Measurements from ENCODE around the gene CNDP2. TPM values are rescaled to one million over a fixed set of nuclear protein-coding genes. Genes with fewer than 3 reads are reported as not detected.
"Not testable (repeated sequence)": the region's sequence is repeated elsewhere in the genome, so short reads cannot be mapped to it uniquely, and the experiment has no call there.

CNDP2 gene
- total RNA-seq, 4 donors from 2014 or later: 58.4 to 79.9 (median 69.5) TPM

DNA sequence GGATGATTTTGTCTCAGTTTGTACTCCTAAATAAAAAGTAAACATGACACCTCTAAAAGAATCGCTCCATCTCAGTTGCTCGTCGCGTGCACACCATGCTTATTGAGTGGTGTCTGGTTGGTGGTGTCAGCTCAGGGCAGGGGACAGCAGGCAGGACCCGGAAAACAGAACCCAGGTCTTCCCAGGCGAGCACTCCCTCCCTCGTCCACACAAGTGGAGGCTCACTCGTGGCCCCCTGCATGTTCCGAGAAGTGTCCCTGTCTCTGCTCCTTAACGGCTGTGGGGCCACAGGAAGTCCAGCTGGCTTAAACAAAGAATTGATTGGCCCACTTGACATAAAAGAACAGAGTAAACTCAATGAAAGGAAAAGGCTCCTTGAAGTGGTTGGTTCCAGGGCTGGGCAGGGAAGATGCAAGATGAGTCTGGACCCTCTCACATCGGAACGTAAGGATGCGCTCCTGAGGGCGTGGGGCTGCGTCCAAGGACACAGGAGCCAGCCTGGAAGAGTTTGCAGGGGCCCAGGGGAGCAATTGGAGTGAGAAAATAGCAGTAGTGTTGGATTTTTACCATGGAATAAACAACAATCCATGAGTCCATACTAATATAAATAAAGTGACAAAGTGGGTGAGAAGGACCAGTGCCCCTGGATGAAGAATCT lies 25.0 kb downstream of the CNDP2 start:
- TF ChIP-seq EP300 (IDR thresholded peaks at IDR 0.05): no peak
- no peak for TF ChIP-seq POLR2A (IDR thresholded peaks at IDR 0.05)
- TF ChIP-seq POLR2AphosphoS5 (IDR thresholded peaks at IDR 0.05): no peak
- TF ChIP-seq, protein P1, sequence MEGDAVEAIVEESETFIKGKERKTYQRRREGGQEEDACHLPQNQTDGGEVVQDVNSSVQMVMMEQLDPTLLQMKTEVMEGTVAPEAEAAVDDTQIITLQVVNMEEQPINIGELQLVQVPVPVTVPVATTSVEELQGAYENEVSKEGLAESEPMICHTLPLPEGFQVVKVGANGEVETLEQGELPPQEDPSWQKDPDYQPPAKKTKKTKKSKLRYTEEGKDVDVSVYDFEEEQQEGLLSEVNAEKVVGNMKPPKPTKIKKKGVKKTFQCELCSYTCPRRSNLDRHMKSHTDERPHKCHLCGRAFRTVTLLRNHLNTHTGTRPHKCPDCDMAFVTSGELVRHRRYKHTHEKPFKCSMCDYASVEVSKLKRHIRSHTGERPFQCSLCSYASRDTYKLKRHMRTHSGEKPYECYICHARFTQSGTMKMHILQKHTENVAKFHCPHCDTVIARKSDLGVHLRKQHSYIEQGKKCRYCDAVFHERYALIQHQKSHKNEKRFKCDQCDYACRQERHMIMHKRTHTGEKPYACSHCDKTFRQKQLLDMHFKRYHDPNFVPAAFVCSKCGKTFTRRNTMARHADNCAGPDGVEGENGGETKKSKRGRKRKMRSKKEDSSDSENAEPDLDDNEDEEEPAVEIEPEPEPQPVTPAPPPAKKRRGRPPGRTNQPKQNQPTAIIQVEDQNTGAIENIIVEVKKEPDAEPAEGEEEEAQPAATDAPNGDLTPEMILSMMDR (IDR thresholded peaks at IDR 0.05): no peak
- no peak overlapping the region for H3K27ac ChIP-seq
- H3K27me3 ChIP-seq: no peaks in the 10 kb centered on the region
- peaks cover 4% of the 10 kb centered on the region for H3K4me1 ChIP-seq
- 92% methylated on average over 15 of the region's 15 CpGs for WGBS
- no peak for DNase-seq (ENCODE audit: low spot score in 2 of 2)
- H3K9me3 ChIP-seq: no peaks in the 10 kb centered on the region
- H3K36me3 ChIP-seq: peaks cover 56% of the 10 kb centered on the region
- H3K4me3 ChIP-seq: no peak overlapping the region

DNA sequence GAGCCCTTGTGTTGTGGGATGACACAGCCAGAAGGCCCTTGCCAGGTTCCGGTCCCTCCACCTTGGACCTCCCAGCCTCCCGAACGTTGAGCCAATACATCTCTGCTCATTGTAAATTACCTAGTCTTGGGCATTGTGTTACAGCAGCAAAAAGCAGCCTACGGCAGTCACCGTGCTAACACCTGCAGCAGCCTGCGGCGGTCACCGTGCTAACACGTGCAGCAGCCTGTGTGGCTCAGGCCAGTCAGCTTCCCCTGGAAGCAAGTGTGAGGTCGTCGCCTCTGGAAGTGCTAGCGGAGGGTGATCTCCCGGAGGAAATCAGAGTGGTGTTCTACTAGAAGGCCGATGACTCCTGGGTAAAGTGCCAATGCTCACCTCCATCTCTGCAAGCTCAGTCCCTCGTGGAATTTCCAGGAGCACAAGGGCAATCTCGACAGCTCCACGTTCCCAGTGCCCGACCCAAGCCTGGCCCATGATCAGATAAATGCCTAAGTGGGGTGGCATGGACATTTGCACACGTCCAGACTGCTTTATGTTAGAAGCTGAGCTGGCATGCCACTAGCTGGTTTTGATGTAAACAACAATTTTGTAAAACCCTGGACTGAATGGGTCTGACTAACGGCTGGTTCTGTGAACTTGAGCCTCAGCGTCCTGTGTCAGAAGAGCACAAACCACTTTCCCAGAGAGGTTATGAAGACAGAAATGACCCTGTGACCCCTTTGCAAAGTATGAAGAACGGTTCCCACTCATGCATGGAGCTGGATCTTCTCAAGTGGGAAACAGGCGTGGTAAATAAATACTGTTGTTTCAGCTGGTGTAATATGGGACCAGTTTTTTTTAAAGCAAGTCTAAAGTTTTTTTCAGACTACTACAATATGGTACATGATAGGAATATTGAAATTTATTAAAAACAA lies 26.7 kb downstream of the CNDP2 start:
- Histone ChIP-seq H3K27ac (no peak overlapping the region), H3K36me3 (peaks cover 40% of the 10 kb centered on the region), H3K9me3 (no peaks in the 10 kb centered on the region), H3K4me3 (no peak overlapping the region), H3K27me3 (no peaks in the 10 kb centered on the region), H3K4me1 (peaks cover 4% of the 10 kb centered on the region)
- WGBS: 89% methylated on average over 18 of the region's 23 CpGs
- TF ChIP-seq EP300 (IDR thresholded peaks at IDR 0.05): no peak
- TF ChIP-seq POLR2AphosphoS5 (IDR thresholded peaks at IDR 0.05): no peak
- no peak for TF ChIP-seq POLR2A (IDR thresholded peaks at IDR 0.05)
- TF ChIP-seq, protein P1 (IDR thresholded peaks at IDR 0.05): no peak
- peak in 1 of 2 donors; percentile 49 for DNase-seq (ENCODE audit: low spot score in 2 of 2)

DNA sequence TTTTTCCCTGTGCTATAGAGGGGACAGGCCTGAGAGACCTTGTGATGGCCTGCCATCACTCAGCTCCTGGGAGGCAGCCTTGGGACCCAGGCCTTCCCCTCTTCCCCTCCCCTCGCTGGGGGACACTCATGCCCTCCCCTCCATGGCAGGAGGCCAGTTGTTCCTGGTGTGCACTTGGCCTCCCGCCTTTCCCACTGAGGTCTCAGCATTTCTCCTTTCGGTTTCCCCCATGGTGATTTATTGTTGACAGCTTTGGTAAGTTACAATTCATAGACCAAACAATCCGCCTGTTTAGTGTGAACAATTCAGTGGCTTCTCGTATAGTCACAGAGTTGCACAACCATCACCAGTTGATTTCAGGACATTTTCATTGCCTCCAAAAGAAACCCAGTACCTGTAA lies 27.9 kb downstream of the CNDP2 start:
- Histone ChIP-seq H3K9me3 (no peaks in the 10 kb centered on the region), H3K27me3 (no peaks in the 10 kb centered on the region), H3K27ac (no peak overlapping the region), H3K4me3 (no peak overlapping the region), H3K4me1 (peaks cover 4% of the 10 kb centered on the region), H3K36me3 (peaks cover 27% of the 10 kb centered on the region)
- DNase-seq (ENCODE audit: low spot score in 2 of 2): no peak
- WGBS: 46% methylated on average over 5 of the region's 5 CpGs
- TF ChIP-seq POLR2AphosphoS5 (IDR thresholded peaks at IDR 0.05) (no peak), POLR2A (IDR thresholded peaks at IDR 0.05) (no peak), EP300 (IDR thresholded peaks at IDR 0.05) (no peak)
- TF ChIP-seq, protein P1 (IDR thresholded peaks at IDR 0.05): no peak

DNA sequence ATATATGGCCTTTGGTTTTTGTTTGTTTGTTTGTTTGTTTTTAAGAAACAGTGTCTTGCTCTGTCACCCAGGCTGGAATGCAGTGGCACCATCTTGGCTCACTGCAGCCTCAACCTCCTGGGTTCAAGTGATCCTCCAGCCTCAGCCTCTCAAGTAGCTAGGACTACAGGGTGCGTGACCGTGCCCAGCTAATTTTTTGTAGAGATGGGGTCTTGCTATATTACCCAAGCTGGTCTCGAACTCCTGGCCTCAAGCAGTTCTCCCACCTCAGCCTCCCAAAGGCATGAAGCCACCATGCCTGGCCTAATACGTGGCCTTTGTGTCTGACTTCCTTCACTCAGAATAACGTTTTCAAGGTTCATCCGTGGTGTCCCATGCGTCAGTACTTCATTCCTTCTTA lies 28.8 kb downstream of the CNDP2 start:
- WGBS: 97% methylated on average over 7 of the region's 7 CpGs
- H3K4me3 ChIP-seq; H3K4me1 ChIP-seq; H3K27me3 ChIP-seq; H3K9me3 ChIP-seq; H3K27ac ChIP-seq; DNase-seq (ENCODE audit: low spot score in 2 of 2): not testable (repeated sequence)
- peaks cover 19% of the 10 kb centered on the region for H3K36me3 ChIP-seq

DNA sequence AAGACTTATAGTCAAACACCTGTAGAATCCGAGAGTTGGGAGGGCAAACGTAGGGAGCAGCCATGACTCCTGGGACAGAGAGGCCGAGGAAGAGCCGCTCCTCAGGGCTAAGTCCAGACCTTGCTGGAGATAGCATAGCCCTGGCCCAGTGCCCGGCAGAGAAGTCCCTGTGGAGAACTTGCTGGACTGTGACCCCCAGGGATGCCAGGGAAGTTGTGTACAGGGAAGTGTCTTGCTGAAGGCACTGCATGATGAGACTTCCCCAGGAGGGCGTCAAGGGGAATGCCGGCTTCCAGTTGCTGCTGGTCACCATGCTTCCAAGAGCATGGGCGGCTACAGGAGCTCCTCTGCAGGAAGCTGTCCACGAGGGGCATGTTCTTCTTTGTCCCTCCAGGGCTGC lies 29.6 kb downstream of the CNDP2 start:
- peaks cover 11% of the 10 kb centered on the region for H3K36me3 ChIP-seq
- no peak overlapping the region for H3K4me3 ChIP-seq
- no peak overlapping the region for H3K27ac ChIP-seq
- H3K4me1 ChIP-seq: peaks cover 4% of the 10 kb centered on the region
- WGBS: 80% methylated on average over 5 of the region's 9 CpGs
- H3K9me3 ChIP-seq: no peaks in the 10 kb centered on the region
- TF ChIP-seq POLR2A (IDR thresholded peaks at IDR 0.05): no peak
- no peak for TF ChIP-seq EP300 (IDR thresholded peaks at IDR 0.05)
- TF ChIP-seq, protein P1 (IDR thresholded peaks at IDR 0.05): no peak
- no peaks in the 10 kb centered on the region for H3K27me3 ChIP-seq
- DNase-seq (ENCODE audit: low spot score in 2 of 2): no peak
